GM12878 (cell line): ENCODE data around the gene POU5F1. TPM values are rescaled to one million over a fixed set of nuclear protein-coding genes. Genes with fewer than 3 reads are reported as not detected.

ENCODE experiments used
- ATAC-seq: fragments of 200-7000 bp; cut with Tn5 transposase; 3 replicates; pipeline ENCODE4 v1.9.1; 2020; ENCODE audit warnings: mild to moderate bottlenecking, moderate library complexity
- BruUV-seq: library from RNA; stranded (reverse); fragments of 400-500 nt; replicated peaks from 2 replicates; lab custom pipeline; 2021; lab: Mats Ljungman, UMichigan
- CTCF ChIA-PET: fragments of 300-600 bp; sonication (Branson Sonifier 250); formaldehyde crosslinking; extraction: SDS; loops from one replicate; lab custom pipeline; 2021; ENCODE audit warnings: inconsistent platforms; lab: Yijun Ruan, JAX
- POLR2A ChIA-PET: fragments of 350-600 bp; formaldehyde crosslinking; extraction: SDS; loops from one replicate; lab custom pipeline; 2021; ENCODE audit warnings: inconsistent platforms; lab: Charles Lee
- RAD21 ChIA-PET: fragments of 300-600 bp; sonication (Branson Sonifier 250); formaldehyde crosslinking; loops from one replicate; lab custom pipeline; 2023; ENCODE audit warnings: antibody characterized with exemption; ENCODE audit not compliant: unreplicated experiment; lab: Charles Lee
- SMC1A ChIA-PET: fragments of 300-600 bp; sonication (Branson Sonifier 250); formaldehyde crosslinking; loops from one replicate; lab custom pipeline; 2023; ENCODE audit not compliant: unreplicated experiment, uncharacterized antibody; lab: Charles Lee
- DNase-seq: peaks from one replicate; pipeline ENCODE4 v3.0.0-alpha.2; 2011; ENCODE audit warnings: low read depth, low spot score
- FAIRE-seq: peaks from 3 replicates; lab custom pipeline; 2011; peaks lifted over from hg19 to GRCh38; lab: Jason Lieb, UNC
- H2AFZ ChIP-seq: 2 replicates; pipeline ENCODE4 v1.6.0; 2011; ENCODE audit warnings: low read depth, low read length, control low read depth; ENCODE audit not compliant: control insufficient read depth
- H3K27ac ChIP-seq: 2 replicates; pipeline ENCODE4 v1.5.1; 2011; ENCODE audit warnings: control low read depth; ENCODE audit not compliant: control insufficient read depth, insufficient read depth
- H3K27me3 ChIP-seq, 2 experiments: replicated peaks in 1 of 2; 2 replicates each; pipeline versions ENCODE4 v1.6.0 to v1.6.1; 2011; ENCODE audit warnings: low read length in 1 of 2; ENCODE audit not compliant: control insufficient read depth in 2 of 2, insufficient read depth in 2 of 2
- H3K36me3 ChIP-seq, 2 experiments: 2 replicates each; pipeline ENCODE4 v1.5.1; 2011; ENCODE audit warnings: low read length in 1 of 2; ENCODE audit not compliant: control insufficient read depth in 2 of 2, insufficient read depth in 2 of 2
- H3K4me1 ChIP-seq: 2 replicates; pipeline ENCODE4 v1.6.1; 2011; ENCODE audit warnings: mild to moderate bottlenecking, low read length, moderate library complexity, mixed read lengths; ENCODE audit not compliant: control insufficient read depth, insufficient read depth
- H3K4me2 ChIP-seq: 2 replicates; pipeline ENCODE4 v1.6.0; 2011; ENCODE audit warnings: control low read depth; ENCODE audit not compliant: control insufficient read depth, insufficient read depth
- H3K4me3 ChIP-seq: fragments of 200-600 bp; sonication (generic); 2 replicates; pipeline ENCODE4 v1.5.1; 2016
- H3K79me2 ChIP-seq: 2 replicates; pipeline ENCODE4 v1.6.0; 2011; ENCODE audit warnings: low read length; ENCODE audit not compliant: control insufficient read depth, insufficient read depth
- H3K9ac ChIP-seq: 2 replicates; pipeline ENCODE4 v1.8.0; 2011; ENCODE audit warnings: low read length, control low read depth, mixed read lengths; ENCODE audit not compliant: control insufficient read depth, insufficient read depth
- H3K9me3 ChIP-seq: replicated peaks from 3 replicates; pipeline ENCODE4 v1.5.1; 2011; ENCODE audit warnings: mild to moderate bottlenecking, low read length; ENCODE audit not compliant: control insufficient read depth, insufficient read depth
- H4K20me1 ChIP-seq: 2 replicates; pipeline ENCODE4 v1.6.0; 2011; ENCODE audit not compliant: control insufficient read depth, insufficient read depth
- ATF2 ChIP-seq: IDR thresholded peaks from 2 replicates; pipeline ENCODE4 v1.6.1; 2012; ENCODE audit warnings: low read length, inconsistent platforms
- EGR1 ChIP-seq, 2 experiments: IDR thresholded peaks; 1 replicate in 1 of 2; 2 replicates in 1 of 2; pipeline ENCODE4 v1.6.1; 2011 to 2012; ENCODE audit warnings: low read depth in 2 of 2, low read length in 2 of 2, borderline replicate concordance in 1 of 2, mild to moderate bottlenecking in 1 of 2, moderate library complexity in 1 of 2
- FOS ChIP-seq: IDR thresholded peaks from 3 replicates; pipeline ENCODE4 v1.6.1; 2011; ENCODE audit warnings: borderline replicate concordance; ENCODE audit not compliant: insufficient read length; ENCODE audit errors: extremely low read depth
- IRF3 ChIP-seq: fragments of 450-650 bp; IDR thresholded peaks from 2 replicates; pipeline ENCODE4 v1.6.1; 2014; ENCODE audit warnings: mild to moderate bottlenecking
- MXI1 ChIP-seq: fragments of 150-350 bp; IDR thresholded peaks from 2 replicates; pipeline ENCODE4 v1.6.1; 2011; ENCODE audit warnings: low read depth, mild to moderate bottlenecking, inconsistent platforms, low read length, improper control_type of control experiment
- NBN ChIP-seq: fragments of 450-650 bp; IDR thresholded peaks from 2 replicates; pipeline ENCODE4 v1.6.1; 2016
- SIX5 ChIP-seq: IDR thresholded peaks from 2 replicates; pipeline ENCODE4 v1.6.1; 2011; ENCODE audit warnings: mild to moderate bottlenecking, low read depth, low read length, moderate library complexity; ENCODE audit not compliant: severe bottlenecking
- SRF ChIP-seq, 2 experiments: IDR thresholded peaks; 2 replicates each; pipeline ENCODE4 v1.6.1; 2011; ENCODE audit warnings: low read depth in 2 of 2, low read length in 2 of 2, mild to moderate bottlenecking in 1 of 2, moderate library complexity in 1 of 2
- TCF7 ChIP-seq: IDR thresholded peaks from 2 replicates; pipeline ENCODE4 v1.6.1; 2014; ENCODE audit warnings: antibody characterized with exemption, borderline replicate concordance
- WGBS: methylation state at CpG from one replicate; pipeline ENCODE4 v1.1.6; 2016; ENCODE audit warnings: low lambda C conversion rate; ENCODE audit not compliant: insufficient replicate concordance, insufficient coverage; ENCODE audit errors: missing lambda C conversion rate; 5-methylcytosine and 5-hydroxymethylcytosine counted together
- in situ Hi-C: fragments of 300-500 bp; cut with MboI; formaldehyde crosslinking; loops from 9 replicates; pipeline ENCODE4 v1.14.3; 2018; ENCODE audit warnings: mixed read lengths
- intact Hi-C: fragments of 100-400 bp; cut with micrococcal nuclease; formaldehyde crosslinking; loops from one replicate; pipeline ENCODE4 v1.14.2; 2022; ENCODE audit not compliant: unreplicated experiment
- polyA plus RNA-seq, 11 experiments: library from polyadenylated mRNA; depleted of rRNA in 4 of 11; unstranded in 6 of 11; stranded (reverse) in 5 of 11; fragments of >200 nt; fragmentation: Nextera tagmentation in 4 of 11; fragmentation: Illumina TruSeq in 1 of 11; extraction: Ambion mirVana in 4 of 11; extraction: Trizol in 1 of 11; gene quantifications; 1 replicate in 1 of 11; 2 replicates in 10 of 11; pipeline versions ENCODE4 v1.2.1 to v1.2.3, GENCODE V29; 2011 to 2016; ENCODE audit warnings: inconsistent platforms in 2 of 11, missing spikeins in 2 of 11, low read depth in 1 of 11
- total RNA-seq, 4 experiments: library from RNA; depleted of rRNA in 3 of 4; stranded (reverse); fragments of >200 nt in 3 of 4; fragmentation: Illumina TruSeq in 1 of 4; extraction: Trizol in 1 of 4; gene quantifications; 2 replicates each; pipeline versions ENCODE4 v1.2.1 to v1.2.3, GENCODE V29; 2013 to 2021
- TF ChIP-seq, protein P1 (sequence below): fragments of 450-650 bp; IDR thresholded peaks from 2 replicates; pipeline ENCODE4 v1.6.1; 2018; ENCODE audit warnings: mild to moderate bottlenecking, low read depth, moderate library complexity; ENCODE audit not compliant: partially characterized antibody

POU5F1 gene
- total and polyA plus RNA-seq, 10 of the 15 experiments (the other 5 are each of a cell fraction or from before 2014, with no cell fraction given) = 1.4 to 5.5 (median 3.2) TPM

- in situ Hi-C loops = no loop called here
- FAIRE-seq = no peak
- ChIA-PET SMC1A (interaction anchor here (1.2 to 1.3 kb wide), 2 partner anchors 11 to 42 kb away, joined by 3 read pairs; partner anchors contain the start of gene PSORS1C2), RAD21 (no interaction called here), POLR2A (interaction anchor here (0.6 kb wide), 1 partner anchor 11 kb away, joined by 4 read pairs; no protein-coding TSS in a partner anchor), CTCF (no interaction called here)
- no peak overlapping the region for H3K9ac ChIP-seq
- H3K4me3 ChIP-seq = no peak overlapping the region
- peaks cover 4% of the 10 kb centered on the region; the same call in 1 of the 2 replicates for H3K4me1 ChIP-seq
- H3K36me3 ChIP-seq = no peaks in the 10 kb centered on the region; a peak in 1 of 4 replicates
- BruUV-seq = no TSS peak
- H4K20me1 ChIP-seq = no peaks in the 10 kb centered on the region
- no peak overlapping the region for H3K4me2 ChIP-seq
- TF ChIP-seq MXI1 (no peak), ATF2 (no peak)
- H3K9me3 ChIP-seq = no peaks in the 10 kb centered on the region
- WGBS = 95% methylated on average over 6 of the region's 6 CpGs
- no peak overlapping the region for H2AFZ ChIP-seq
- ATAC-seq = no peak
- H3K79me2 ChIP-seq = no peaks in the 10 kb centered on the region
- no peak for DNase-seq
- H3K27ac ChIP-seq = no peak overlapping the region
- no peaks in the 10 kb centered on the region for H3K27me3 ChIP-seq
- intact Hi-C loops = no loop called here
Measured at GRCh38 chr6:31149827-31150447, 20.5 kb downstream of the POU5F1 start.

DNA sequence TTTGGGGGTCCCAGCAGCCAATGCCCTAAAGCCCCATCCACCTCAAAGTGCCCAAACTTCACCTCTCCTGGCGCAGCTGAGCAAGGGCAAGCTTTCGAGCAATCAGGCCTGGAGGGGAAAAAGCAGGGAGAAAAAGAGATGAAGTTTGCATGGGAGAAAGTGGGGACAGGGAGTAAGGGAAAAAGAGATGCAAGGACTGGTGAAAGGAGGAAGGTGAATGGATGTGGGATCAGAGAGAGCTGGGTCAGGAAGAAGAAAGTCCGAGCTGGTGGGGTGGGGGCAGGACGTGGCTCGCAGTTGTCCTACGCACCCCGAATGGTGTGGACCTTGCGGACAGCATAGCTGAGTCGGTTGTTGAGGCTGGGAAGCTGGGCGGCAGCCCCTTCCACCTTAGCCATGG, 25.1 kb downstream of the POU5F1 start:
- in situ Hi-C loops = no loop called here
- Histone ChIP-seq H2AFZ (no peak overlapping the region), H3K4me3 (no peak overlapping the region), H3K36me3 (peaks cover 0 to 4% of the 10 kb centered on the region in 2 experiments; a peak in 1 of 4 replicates), H3K79me2 (no peaks in the 10 kb centered on the region), H3K9me3 (no peaks in the 10 kb centered on the region), H3K27ac (no peak overlapping the region), H4K20me1 (no peaks in the 10 kb centered on the region), H3K4me1 (peaks cover 4% of the 10 kb centered on the region; the same call in 1 of the 2 replicates), H3K27me3 (no peaks in the 10 kb centered on the region), H3K4me2 (no peak overlapping the region), H3K9ac (no peak overlapping the region)
- no peak for FAIRE-seq
- ChIA-PET POLR2A (interaction anchor here (0.5 to 1.3 kb wide), 3 partner anchors 20 to 700 kb away, joined by 3 read pairs; no protein-coding TSS in a partner anchor), CTCF (interaction anchor here (1.0 to 22.9 kb wide), 4 partner anchors 15 to 221 kb away, joined by 3 to 326 read pairs (median 4); no protein-coding TSS in a partner anchor), RAD21 (interaction anchor here (0.6 to 1.1 kb wide), 2 partner anchors 47 to 221 kb away, joined by 4 read pairs; no protein-coding TSS in a partner anchor), SMC1A (interaction anchor here (0.9 to 2.0 kb wide), 2 partner anchors 10 to 47 kb away, joined by 3 to 10 read pairs; no protein-coding TSS in a partner anchor)
- WGBS = 88% methylated on average over 10 of the region's 10 CpGs
- TSS peak; percentile 45 for BruUV-seq
- intact Hi-C loops = no loop called here
- no peak for ATAC-seq
- DNase-seq = no peak
- TF ChIP-seq IRF3 = no peak
- no peak for TF ChIP-seq SRF (IDR thresholded peaks at IDR 0.05; ENCODE audit: low read depth in 2 of 2, low read length in 2 of 2)
- TF ChIP-seq MXI1 = no peak
- TF ChIP-seq NBN = no peak
- TF ChIP-seq TCF7 = no peak
- TF ChIP-seq EGR1 (IDR thresholded peaks at IDR 0.05; ENCODE audit: borderline replicate concordance in 1 of 2, low read depth in 2 of 2, low read length in 2 of 2) = no peak
- TF ChIP-seq, protein P1, sequence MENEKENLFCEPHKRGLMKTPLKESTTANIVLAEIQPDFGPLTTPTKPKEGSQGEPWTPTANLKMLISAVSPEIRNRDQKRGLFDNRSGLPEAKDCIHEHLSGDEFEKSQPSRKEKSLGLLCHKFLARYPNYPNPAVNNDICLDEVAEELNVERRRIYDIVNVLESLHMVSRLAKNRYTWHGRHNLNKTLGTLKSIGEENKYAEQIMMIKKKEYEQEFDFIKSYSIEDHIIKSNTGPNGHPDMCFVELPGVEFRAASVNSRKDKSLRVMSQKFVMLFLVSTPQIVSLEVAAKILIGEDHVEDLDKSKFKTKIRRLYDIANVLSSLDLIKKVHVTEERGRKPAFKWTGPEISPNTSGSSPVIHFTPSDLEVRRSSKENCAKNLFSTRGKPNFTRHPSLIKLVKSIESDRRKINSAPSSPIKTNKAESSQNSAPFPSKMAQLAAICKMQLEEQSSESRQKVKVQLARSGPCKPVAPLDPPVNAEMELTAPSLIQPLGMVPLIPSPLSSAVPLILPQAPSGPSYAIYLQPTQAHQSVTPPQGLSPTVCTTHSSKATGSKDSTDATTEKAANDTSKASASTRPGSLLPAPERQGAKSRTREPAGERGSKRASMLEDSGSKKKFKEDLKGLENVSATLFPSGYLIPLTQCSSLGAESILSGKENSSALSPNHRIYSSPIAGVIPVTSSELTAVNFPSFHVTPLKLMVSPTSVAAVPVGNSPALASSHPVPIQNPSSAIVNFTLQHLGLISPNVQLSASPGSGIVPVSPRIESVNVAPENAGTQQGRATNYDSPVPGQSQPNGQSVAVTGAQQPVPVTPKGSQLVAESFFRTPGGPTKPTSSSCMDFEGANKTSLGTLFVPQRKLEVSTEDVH = no peak
- TF ChIP-seq FOS = no peak
- no peak for TF ChIP-seq SIX5
